GM12878 (cell line): ENCODE measurements around the gene PDILT. TPM values are rescaled to one million over a fixed set of nuclear protein-coding genes. Genes with fewer than 3 reads are reported as not detected.

Experiments used
- ATAC-seq: fragments of 200-7000 bp; cut with Tn5 transposase; 3 replicates; pipeline ENCODE4 v1.9.1; 2020; ENCODE audit warnings: mild to moderate bottlenecking, moderate library complexity
- BruUV-seq: library from RNA; stranded (reverse); fragments of 400-500 nt; replicated peaks from 2 replicates; lab custom pipeline; 2021; lab: Mats Ljungman, UMichigan
- CTCF ChIA-PET: fragments of 300-600 bp; sonication (Branson Sonifier 250); formaldehyde crosslinking; extraction: SDS; loops from one replicate; lab custom pipeline; 2021; ENCODE audit warnings: inconsistent platforms; lab: Yijun Ruan, JAX
- POLR2A ChIA-PET: fragments of 350-600 bp; formaldehyde crosslinking; extraction: SDS; loops from one replicate; lab custom pipeline; 2021; ENCODE audit warnings: inconsistent platforms; lab: Charles Lee
- RAD21 ChIA-PET: fragments of 300-600 bp; sonication (Branson Sonifier 250); formaldehyde crosslinking; loops from one replicate; lab custom pipeline; 2023; ENCODE audit warnings: antibody characterized with exemption; ENCODE audit not compliant: unreplicated experiment; lab: Charles Lee
- SMC1A ChIA-PET: fragments of 300-600 bp; sonication (Branson Sonifier 250); formaldehyde crosslinking; loops from one replicate; lab custom pipeline; 2023; ENCODE audit not compliant: unreplicated experiment, uncharacterized antibody; lab: Charles Lee
- DNase-seq: peaks from one replicate; pipeline ENCODE4 v3.0.0-alpha.2; 2011; ENCODE audit warnings: low read depth, low spot score
- FAIRE-seq: peaks from 3 replicates; lab custom pipeline; 2011; peaks lifted over from hg19 to GRCh38; lab: Jason Lieb, UNC
- H2AFZ ChIP-seq: 2 replicates; pipeline ENCODE4 v1.6.0; 2011; ENCODE audit warnings: low read depth, low read length, control low read depth; ENCODE audit not compliant: control insufficient read depth
- H3K27ac ChIP-seq: 2 replicates; pipeline ENCODE4 v1.5.1; 2011; ENCODE audit warnings: control low read depth; ENCODE audit not compliant: control insufficient read depth, insufficient read depth
- H3K27me3 ChIP-seq, 2 experiments: replicated peaks in 1 of 2; 2 replicates each; pipeline versions ENCODE4 v1.6.0 to v1.6.1; 2011; ENCODE audit warnings: low read length in 1 of 2; ENCODE audit not compliant: control insufficient read depth in 2 of 2, insufficient read depth in 2 of 2
- H3K36me3 ChIP-seq, 2 experiments: 2 replicates each; pipeline ENCODE4 v1.5.1; 2011; ENCODE audit warnings: low read length in 1 of 2; ENCODE audit not compliant: control insufficient read depth in 2 of 2, insufficient read depth in 2 of 2
- H3K4me1 ChIP-seq: 2 replicates; pipeline ENCODE4 v1.6.1; 2011; ENCODE audit warnings: mild to moderate bottlenecking, low read length, moderate library complexity, mixed read lengths; ENCODE audit not compliant: control insufficient read depth, insufficient read depth
- H3K4me2 ChIP-seq: 2 replicates; pipeline ENCODE4 v1.6.0; 2011; ENCODE audit warnings: control low read depth; ENCODE audit not compliant: control insufficient read depth, insufficient read depth
- H3K4me3 ChIP-seq: fragments of 200-600 bp; sonication (generic); 2 replicates; pipeline ENCODE4 v1.5.1; 2016
- H3K79me2 ChIP-seq: 2 replicates; pipeline ENCODE4 v1.6.0; 2011; ENCODE audit warnings: low read length; ENCODE audit not compliant: control insufficient read depth, insufficient read depth
- H3K9ac ChIP-seq: 2 replicates; pipeline ENCODE4 v1.8.0; 2011; ENCODE audit warnings: low read length, control low read depth, mixed read lengths; ENCODE audit not compliant: control insufficient read depth, insufficient read depth
- H3K9me3 ChIP-seq: replicated peaks from 3 replicates; pipeline ENCODE4 v1.5.1; 2011; ENCODE audit warnings: mild to moderate bottlenecking, low read length; ENCODE audit not compliant: control insufficient read depth, insufficient read depth
- H4K20me1 ChIP-seq: 2 replicates; pipeline ENCODE4 v1.6.0; 2011; ENCODE audit not compliant: control insufficient read depth, insufficient read depth
- BRCA1 ChIP-seq: IDR thresholded peaks from 2 replicates; pipeline ENCODE4 v1.6.1; 2011; ENCODE audit warnings: low read depth, low read length, improper control_type of control experiment
- GATAD2B ChIP-seq: fragments of 450-650 bp; conservative IDR thresholded peaks from 2 replicates; pipeline ENCODE4 v1.6.1; 2017; ENCODE audit warnings: low read depth, mild to moderate bottlenecking, moderate library complexity
- HDAC6 ChIP-seq: fragments of 200-600 bp; sonication (generic); IDR thresholded peaks from one replicate; pipeline ENCODE4 v1.8.0; 2017; ENCODE audit warnings: antibody characterized with exemption; ENCODE audit not compliant: unreplicated experiment
- IKZF2 ChIP-seq, 2 experiments: fragments of 450-650 bp; IDR thresholded peaks; 2 replicates each; pipeline ENCODE4 v1.6.1; 2017; ENCODE audit warnings: mild to moderate bottlenecking in 2 of 2, moderate library complexity in 2 of 2
- NFYA ChIP-seq: IDR thresholded peaks from 2 replicates; pipeline ENCODE4 v1.6.1; 2011; ENCODE audit warnings: low read depth, mild to moderate bottlenecking, low read length, improper control_type of control experiment, borderline replicate concordance
- NR2C1 ChIP-seq: fragments of 450-650 bp; IDR thresholded peaks from 2 replicates; pipeline ENCODE4 v1.6.1; 2017; ENCODE audit warnings: antibody characterized with exemption, mild to moderate bottlenecking, moderate library complexity
- YY1 ChIP-seq: IDR thresholded peaks from 2 replicates; pipeline ENCODE4 v1.6.1; 2011; ENCODE audit warnings: low read depth, mild to moderate bottlenecking, low read length
- WGBS: methylation state at CpG from one replicate; pipeline ENCODE4 v1.1.6; 2016; ENCODE audit warnings: low lambda C conversion rate; ENCODE audit not compliant: insufficient replicate concordance, insufficient coverage; ENCODE audit errors: missing lambda C conversion rate; 5-methylcytosine and 5-hydroxymethylcytosine counted together
- in situ Hi-C: fragments of 300-500 bp; cut with MboI; formaldehyde crosslinking; loops from 9 replicates; pipeline ENCODE4 v1.14.3; 2018; ENCODE audit warnings: mixed read lengths
- intact Hi-C: fragments of 100-400 bp; cut with micrococcal nuclease; formaldehyde crosslinking; loops from one replicate; pipeline ENCODE4 v1.14.2; 2022; ENCODE audit not compliant: unreplicated experiment
- polyA plus RNA-seq, 11 experiments: library from polyadenylated mRNA; depleted of rRNA in 4 of 11; unstranded in 6 of 11; stranded (reverse) in 5 of 11; fragments of >200 nt; fragmentation: Nextera tagmentation in 4 of 11; fragmentation: Illumina TruSeq in 1 of 11; extraction: Ambion mirVana in 4 of 11; extraction: Trizol in 1 of 11; gene quantifications; 1 replicate in 1 of 11; 2 replicates in 10 of 11; pipeline versions ENCODE4 v1.2.1 to v1.2.3, GENCODE V29; 2011 to 2016; ENCODE audit warnings: inconsistent platforms in 2 of 11, missing spikeins in 2 of 11, low read depth in 1 of 11
- total RNA-seq, 4 experiments: library from RNA; depleted of rRNA in 3 of 4; stranded (reverse); fragments of >200 nt in 3 of 4; fragmentation: Illumina TruSeq in 1 of 4; extraction: Trizol in 1 of 4; gene quantifications; 2 replicates each; pipeline versions ENCODE4 v1.2.1 to v1.2.3, GENCODE V29; 2013 to 2021
- TF ChIP-seq, protein P1 (sequence below): fragments of 450-650 bp; formaldehyde crosslinking; IDR thresholded peaks from 2 replicates; pipeline ENCODE4 v1.4.0; 2022; ENCODE audit warnings: mild to moderate bottlenecking, moderate library complexity

Gene PDILT
- total and polyA plus RNA-seq, 10 of the 15 experiments (the other 5 are each of a cell fraction or from before 2014, with no cell fraction given): not detected

DNA sequence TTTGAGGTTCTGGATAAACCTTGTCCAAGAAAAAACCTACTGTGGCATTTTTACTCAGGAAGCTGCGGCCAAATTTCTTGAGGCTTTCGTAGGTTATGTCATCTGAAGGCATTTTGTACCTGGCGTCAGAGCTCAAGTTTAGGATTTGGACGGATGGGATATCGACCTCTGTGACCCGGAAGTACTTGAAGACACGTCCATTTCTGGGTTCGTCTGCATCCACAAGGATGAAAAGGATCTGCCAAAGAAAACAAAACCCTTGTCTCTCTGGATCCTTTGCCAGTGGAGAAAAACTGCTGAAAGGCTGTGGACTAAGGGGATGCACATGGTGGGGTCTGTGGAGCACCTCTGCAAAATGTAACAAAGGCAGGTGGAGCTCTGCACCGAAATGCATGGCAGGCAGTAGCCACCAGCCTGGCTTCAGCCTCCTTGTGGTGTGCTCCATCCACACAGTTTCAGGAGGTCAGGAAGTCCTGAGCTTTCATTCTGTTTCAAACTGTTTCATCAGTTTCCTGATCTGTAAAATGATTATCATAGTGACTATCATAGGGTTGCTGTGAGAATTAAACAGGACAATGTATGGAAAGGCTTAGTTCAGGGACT, 35.0 kb downstream of the PDILT start:
- intact Hi-C loops (no loop called here), in situ Hi-C loops (loop anchor here (25.0 kb wide), 1 partner anchor 1332 kb away; no protein-coding TSS in a partner anchor)
- Histone ChIP-seq H3K27me3 (no peaks in the 10 kb centered on the region; a peak in 1 of 4 replicates), H3K4me3 (no peak overlapping the region), H3K27ac (no peak overlapping the region), H3K36me3 (no peaks in the 10 kb centered on the region), H4K20me1 (no peaks in the 10 kb centered on the region), H3K9me3 (no peaks in the 10 kb centered on the region), H3K9ac (no peak overlapping the region), H3K79me2 (no peaks in the 10 kb centered on the region), H3K4me1 (no peaks in the 10 kb centered on the region), H2AFZ (no peak overlapping the region), H3K4me2 (no peak overlapping the region)
- DNase-seq: no peak
- no TSS peak for BruUV-seq
- POLR2A ChIA-PET: no interaction called here
- 25% methylated on average over 9 of the region's 9 CpGs for WGBS
- no peak for FAIRE-seq
- ATAC-seq: no peak
- TF ChIP-seq IKZF2 (IDR thresholded peaks at IDR 0.05) (no peak), YY1 (no peak), NFYA (no peak), HDAC6 (no peak), BRCA1 (no peak), GATAD2B (no peak), NR2C1 (no peak)
- TF ChIP-seq, protein P1, sequence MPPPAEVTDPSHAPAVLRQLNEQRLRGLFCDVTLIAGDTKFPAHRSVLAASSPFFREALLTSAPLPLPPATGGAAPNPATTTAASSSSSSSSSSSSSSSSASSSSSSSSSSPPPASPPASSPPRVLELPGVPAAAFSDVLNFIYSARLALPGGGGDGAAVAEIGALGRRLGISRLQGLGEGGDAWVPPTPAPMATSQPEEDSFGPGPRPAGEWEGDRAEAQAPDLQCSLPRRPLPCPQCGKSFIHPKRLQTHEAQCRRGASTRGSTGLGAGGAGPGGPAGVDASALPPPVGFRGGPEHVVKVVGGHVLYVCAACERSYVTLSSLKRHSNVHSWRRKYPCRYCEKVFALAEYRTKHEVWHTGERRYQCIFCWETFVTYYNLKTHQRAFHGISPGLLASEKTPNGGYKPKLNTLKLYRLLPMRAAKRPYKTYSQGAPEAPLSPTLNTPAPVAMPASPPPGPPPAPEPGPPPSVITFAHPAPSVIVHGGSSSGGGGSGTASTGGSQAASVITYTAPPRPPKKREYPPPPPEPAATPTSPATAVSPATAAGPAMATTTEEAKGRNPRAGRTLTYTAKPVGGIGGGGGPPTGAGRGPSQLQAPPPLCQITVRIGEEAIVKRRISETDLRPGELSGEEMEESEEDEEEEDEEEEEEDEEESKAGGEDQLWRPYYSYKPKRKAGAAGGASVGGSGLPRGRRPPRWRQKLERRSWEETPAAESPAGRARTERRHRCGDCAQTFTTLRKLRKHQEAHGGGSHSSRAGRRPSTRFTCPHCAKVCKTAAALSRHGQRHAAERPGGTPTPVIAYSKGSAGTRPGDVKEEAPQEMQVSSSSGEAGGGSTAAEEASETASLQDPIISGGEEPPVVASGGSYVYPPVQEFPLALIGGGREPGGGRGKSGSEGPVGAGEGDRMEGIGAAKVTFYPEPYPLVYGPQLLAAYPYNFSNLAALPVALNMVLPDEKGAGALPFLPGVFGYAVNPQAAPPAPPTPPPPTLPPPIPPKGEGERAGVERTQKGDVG (CRISPR knock-in tag): no peak
- CTCF ChIA-PET: interaction anchor here (0.9 kb wide), 1 partner anchor 16 kb away, joined by 4 read pairs; no protein-coding TSS in a partner anchor
- RAD21 ChIA-PET: no interaction called here
- SMC1A ChIA-PET: no interaction called here
